Liver (tissue), 9 donors: ENCODE data around the gene CNTN3. TPM values are rescaled to one million over a fixed set of nuclear protein-coding genes. Genes with fewer than 3 reads are reported as not detected.

Experiments used
- DNase-seq: peaks from one replicate; pipeline ENCODE4 v3.0.0-alpha.2; 2017; ENCODE audit warnings: low spot score
- H3K27ac ChIP-seq, 2 donors: one replicate each; pipeline ENCODE4 v1.7.0; 2013; ENCODE audit warnings: inconsistent platforms in 2 of 2, low read length in 2 of 2, control low read depth in 1 of 2, low read depth in 1 of 2, mild to moderate bottlenecking in 1 of 2
- H3K27me3 ChIP-seq, 4 donors: one replicate each; pipeline versions ENCODE4 v1.6.1 to v1.7.0; 2013; ENCODE audit warnings: low read length in 3 of 4, inconsistent platforms in 1 of 4, mild to moderate bottlenecking in 1 of 4, moderate library complexity in 1 of 4; ENCODE audit not compliant: control insufficient read depth in 4 of 4, insufficient read depth in 4 of 4
- H3K36me3 ChIP-seq, 4 donors: one replicate each; pipeline versions ENCODE4 v1.6.1 to v1.7.0; 2013; ENCODE audit warnings: low read length in 3 of 4, mild to moderate bottlenecking in 3 of 4, low read depth in 1 of 4, moderate library complexity in 1 of 4; ENCODE audit not compliant: control insufficient read depth in 4 of 4, insufficient read depth in 3 of 4
- H3K4me1 ChIP-seq, 4 donors: one replicate each; pipeline versions ENCODE4 v1.6.1 to v1.7.0; 2013; ENCODE audit warnings: low read length in 3 of 4, mild to moderate bottlenecking in 3 of 4, moderate library complexity in 1 of 4; ENCODE audit not compliant: control insufficient read depth in 4 of 4, insufficient read depth in 4 of 4
- H3K4me3 ChIP-seq, 3 donors: one replicate each; pipeline versions ENCODE4 v1.6.1 to v1.7.0; 2013; ENCODE audit warnings: low read length in 3 of 3, control low read depth in 1 of 3, low read depth in 1 of 3, mild to moderate bottlenecking in 1 of 3
- H3K9ac ChIP-seq, 2 donors: one replicate each; pipeline ENCODE4 v1.7.0; 2013; ENCODE audit warnings: low read length in 2 of 2, mild to moderate bottlenecking in 2 of 2, moderate library complexity in 2 of 2, control low read depth in 1 of 2, low read depth in 1 of 2
- H3K9me3 ChIP-seq, 4 donors: one replicate each; pipeline versions ENCODE4 v1.6.1 to v1.7.0; 2013; ENCODE audit warnings: low read length in 3 of 4; ENCODE audit not compliant: control insufficient read depth in 4 of 4
- EGR1 ChIP-seq, 2 donors: IDR thresholded peaks; 2 replicates each; pipeline ENCODE4 v1.6.1; 2016 to 2018; ENCODE audit warnings: antibody characterized with exemption in 2 of 2, low read depth in 2 of 2
- GABPA ChIP-seq, 2 donors: IDR thresholded peaks in 1 of 2; conservative IDR thresholded peaks in 1 of 2; 2 replicates each; pipeline ENCODE4 v1.6.1; 2016; ENCODE audit warnings: antibody characterized with exemption in 2 of 2, mild to moderate bottlenecking in 1 of 2, moderate library complexity in 1 of 2
- JUND ChIP-seq, 2 donors: IDR thresholded peaks; 2 replicates each; pipeline ENCODE4 v1.6.1; 2016; ENCODE audit warnings: antibody characterized with exemption in 2 of 2
- NR2F2 ChIP-seq: IDR thresholded peaks from 2 replicates; pipeline ENCODE4 v1.6.1; 2016; ENCODE audit warnings: antibody characterized with exemption
- RAD21 ChIP-seq, 2 donors: IDR thresholded peaks; 2 replicates each; pipeline ENCODE4 v1.6.1; 2016; ENCODE audit warnings: antibody characterized with exemption in 2 of 2, mild to moderate bottlenecking in 2 of 2
- RXRA ChIP-seq, 2 donors: IDR thresholded peaks; 2 replicates each; pipeline ENCODE4 v1.6.1; 2017 to 2018; ENCODE audit warnings: antibody characterized with exemption in 2 of 2, mild to moderate bottlenecking in 1 of 2
- SP1 ChIP-seq: IDR thresholded peaks from 2 replicates; pipeline ENCODE4 v1.6.1; 2018; ENCODE audit warnings: antibody characterized with exemption, mild to moderate bottlenecking
- TAF1 ChIP-seq: conservative IDR thresholded peaks from 2 replicates; pipeline ENCODE4 v1.6.1; 2016; ENCODE audit warnings: antibody characterized with exemption, mild to moderate bottlenecking
- YY1 ChIP-seq: IDR thresholded peaks from 2 replicates; pipeline ENCODE4 v1.6.1; 2016; ENCODE audit warnings: antibody characterized with exemption, mild to moderate bottlenecking
- WGBS: extraction: QIAGEN DNeasy Blood & Tissue Kit; methylation state at CpG from one replicate; pipeline ENCODE4 v1.1.7; 2013; 5-methylcytosine and 5-hydroxymethylcytosine counted together
- polyA plus RNA-seq, 2 donors: library from polyadenylated mRNA; stranded (reverse) in 1 of 2; unstranded in 1 of 2; fragments of 200-250 nt in 1 of 2; fragments of >200 nt in 1 of 2; fragmentation: Nextera tagmentation in 1 of 2; extraction: Ambion mirVana in 1 of 2; gene quantifications; one replicate each; pipeline versions ENCODE4 v1.2.1 to v1.2.3, GENCODE V29; 2013 to 2015
- total RNA-seq, 2 donors: library from RNA; depleted of rRNA; stranded (reverse); fragments of >200 nt; gene quantifications; one replicate each; pipeline ENCODE4 v1.2.3, GENCODE V29; 2014
- TF ChIP-seq, protein P1 (sequence below): fragments of 150-350 bp; IDR thresholded peaks from 2 replicates; pipeline ENCODE4 v1.5.1; 2017; ENCODE audit warnings: improper control_type of control experiment, low read depth, low read length; ENCODE audit not compliant: missing input control
- TF ChIP-seq, protein P2 (sequence below): IDR thresholded peaks from 2 replicates; pipeline ENCODE4 v1.6.1; 2016; ENCODE audit warnings: antibody characterized with exemption
- donor health status: healthy.
- donor health status: healthy.
- donor health status: healthy.
- donor health status: healthy.
- donor health status: healthy.

Gene CNTN3
- total and polyA plus RNA-seq, 4 donors: 0.09 to 1.0 (median 0.81) TPM

DNA sequence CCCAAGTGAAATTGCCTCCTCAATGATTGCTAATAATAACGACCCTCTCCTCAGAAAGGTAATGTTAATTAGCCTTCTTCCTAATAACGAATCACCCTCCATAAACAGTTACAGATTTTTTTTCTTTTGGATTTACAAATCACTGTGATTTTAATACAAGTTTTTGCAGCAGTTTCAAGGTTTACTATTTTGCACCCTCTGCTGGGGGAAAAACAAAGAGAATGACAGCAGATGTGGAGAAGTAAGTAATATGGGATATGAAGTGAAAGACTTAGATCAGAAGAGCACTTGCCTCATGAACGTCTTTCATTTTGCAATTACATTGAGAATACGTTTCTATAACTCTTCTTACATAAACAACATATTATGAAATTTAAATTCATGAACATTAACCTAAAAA lies 16.1 kb upstream of the CNTN3 start:
- WGBS: 30% methylated on average over 4 of the region's 4 CpGs
- Histone ChIP-seq H3K4me1 (peaks cover 0 to 7% (median 0%) of the 10 kb centered on the region in 4 donors), H3K36me3 (no peaks in the 10 kb centered on the region), H3K9me3 (no peaks in the 10 kb centered on the region), H3K9ac (no peak overlapping the region), H3K27me3 (no peaks in the 10 kb centered on the region), H3K4me3 (no peak overlapping the region), H3K27ac (no peak overlapping the region)
- no peak for DNase-seq
- TF ChIP-seq RAD21 (IDR thresholded peaks at IDR 0.05) (peak; percentile 81 to 85), RXRA (IDR thresholded peaks at IDR 0.05) (no peak), EGR1 (IDR thresholded peaks at IDR 0.05; ENCODE audit: low read depth in 2 of 2) (no peak)
- TF ChIP-seq, protein P1, sequence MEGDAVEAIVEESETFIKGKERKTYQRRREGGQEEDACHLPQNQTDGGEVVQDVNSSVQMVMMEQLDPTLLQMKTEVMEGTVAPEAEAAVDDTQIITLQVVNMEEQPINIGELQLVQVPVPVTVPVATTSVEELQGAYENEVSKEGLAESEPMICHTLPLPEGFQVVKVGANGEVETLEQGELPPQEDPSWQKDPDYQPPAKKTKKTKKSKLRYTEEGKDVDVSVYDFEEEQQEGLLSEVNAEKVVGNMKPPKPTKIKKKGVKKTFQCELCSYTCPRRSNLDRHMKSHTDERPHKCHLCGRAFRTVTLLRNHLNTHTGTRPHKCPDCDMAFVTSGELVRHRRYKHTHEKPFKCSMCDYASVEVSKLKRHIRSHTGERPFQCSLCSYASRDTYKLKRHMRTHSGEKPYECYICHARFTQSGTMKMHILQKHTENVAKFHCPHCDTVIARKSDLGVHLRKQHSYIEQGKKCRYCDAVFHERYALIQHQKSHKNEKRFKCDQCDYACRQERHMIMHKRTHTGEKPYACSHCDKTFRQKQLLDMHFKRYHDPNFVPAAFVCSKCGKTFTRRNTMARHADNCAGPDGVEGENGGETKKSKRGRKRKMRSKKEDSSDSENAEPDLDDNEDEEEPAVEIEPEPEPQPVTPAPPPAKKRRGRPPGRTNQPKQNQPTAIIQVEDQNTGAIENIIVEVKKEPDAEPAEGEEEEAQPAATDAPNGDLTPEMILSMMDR: peak; percentile 53

DNA sequence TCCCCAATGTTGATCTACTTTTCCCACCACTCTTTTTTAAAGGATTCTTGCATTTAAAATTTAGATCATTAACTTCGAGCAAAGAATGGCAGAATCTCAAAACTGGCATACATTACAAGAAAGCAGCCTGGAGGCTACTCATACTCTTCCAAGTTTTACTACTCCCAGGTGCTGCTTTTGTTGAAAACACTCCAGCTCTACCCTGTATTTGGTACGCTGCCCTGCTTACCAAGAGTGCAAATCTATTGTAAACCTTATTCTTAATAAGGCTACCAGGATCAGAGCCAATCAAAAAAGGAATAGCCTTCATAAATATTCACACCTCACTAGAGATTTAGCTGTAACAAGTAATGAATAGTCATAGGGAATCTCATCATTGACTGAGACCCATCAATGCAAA lies 11.6 kb upstream of the CNTN3 start:
- no peak overlapping the region for H3K4me3 ChIP-seq
- no peaks in the 10 kb centered on the region for H3K27me3 ChIP-seq
- no peak overlapping the region for H3K9ac ChIP-seq
- no peak overlapping the region for H3K27ac ChIP-seq
- no peak for DNase-seq
- no peaks in the 10 kb centered on the region for H3K9me3 ChIP-seq
- TF ChIP-seq YY1 (no peak), JUND (IDR thresholded peaks at IDR 0.05) (no peak)
- TF ChIP-seq, protein P2, sequence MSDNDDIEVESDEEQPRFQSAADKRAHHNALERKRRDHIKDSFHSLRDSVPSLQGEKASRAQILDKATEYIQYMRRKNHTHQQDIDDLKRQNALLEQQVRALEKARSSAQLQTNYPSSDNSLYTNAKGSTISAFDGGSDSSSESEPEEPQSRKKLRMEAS: no peak
- H3K4me1 ChIP-seq: no peaks in the 10 kb centered on the region
- 84% methylated on average over 2 of the region's 2 CpGs for whole genome bisulfite sequencing
- H3K36me3 ChIP-seq: no peaks in the 10 kb centered on the region

DNA sequence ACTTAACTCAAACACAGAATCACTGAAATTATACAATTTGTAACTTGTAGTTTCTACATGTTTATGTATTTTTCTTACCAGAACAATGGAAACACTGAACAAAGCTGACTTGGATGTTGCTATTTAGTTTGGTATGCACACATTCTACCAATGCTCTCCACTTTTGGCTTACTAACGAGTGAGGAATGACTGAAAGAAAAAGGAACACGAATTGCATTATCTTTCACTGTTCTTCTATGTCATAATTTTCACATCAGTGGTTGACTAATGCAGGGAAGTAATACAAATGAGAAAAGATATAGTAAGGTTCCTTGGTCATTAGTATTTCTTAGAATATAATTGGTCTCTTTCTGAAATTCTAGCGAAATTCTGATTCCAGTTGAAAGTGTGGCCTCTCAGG lies 9.8 kb upstream of the CNTN3 start:
- H3K4me3 ChIP-seq: no peak overlapping the region
- no peaks in the 10 kb centered on the region for H3K27me3 ChIP-seq
- no peaks in the 10 kb centered on the region for H3K9me3 ChIP-seq
- no peak overlapping the region for H3K9ac ChIP-seq
- 87% methylated on average over 3 of the region's 3 CpGs for WGBS
- no peaks in the 10 kb centered on the region for H3K4me1 ChIP-seq
- DNase-seq: no peak
- TF ChIP-seq RAD21 (IDR thresholded peaks at IDR 0.05): no peak
- TF ChIP-seq TAF1: no peak
- no peak for TF ChIP-seq YY1
- H3K36me3 ChIP-seq: no peaks in the 10 kb centered on the region
- no peak overlapping the region for H3K27ac ChIP-seq

DNA sequence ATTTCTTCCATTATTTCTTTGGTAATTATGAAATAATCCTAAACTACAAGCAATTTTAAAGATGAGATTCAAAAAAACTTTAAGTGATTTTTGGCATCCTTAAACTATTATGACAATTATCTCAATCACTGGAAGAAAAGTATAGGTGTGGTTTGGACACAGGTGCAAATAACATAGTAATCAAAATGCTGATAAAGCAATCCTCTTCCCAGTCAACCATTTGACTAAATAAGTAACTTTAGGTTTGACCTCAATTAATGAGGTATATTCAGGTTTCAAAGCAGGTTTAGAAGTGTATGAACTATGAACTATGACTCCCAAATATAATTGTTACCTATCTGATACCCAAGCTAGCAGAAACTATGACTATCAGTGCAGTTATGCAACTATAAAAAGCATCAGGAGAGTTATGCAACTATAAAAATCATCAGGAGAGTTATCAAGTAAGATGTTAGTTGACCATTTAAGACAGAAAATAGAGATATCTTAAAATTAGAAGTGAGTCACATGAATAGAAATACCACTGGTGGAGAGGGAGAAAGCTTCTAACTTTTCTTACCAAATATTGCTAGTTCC lies 8.9 kb upstream of the CNTN3 start:
- H3K27me3 ChIP-seq: no peaks in the 10 kb centered on the region
- no peaks in the 10 kb centered on the region for H3K9me3 ChIP-seq
- TF ChIP-seq, protein P1: no peak
- TF ChIP-seq YY1 (no peak), NR2F2 (no peak), RXRA (IDR thresholded peaks at IDR 0.05) (no peak), GABPA (IDR thresholded peaks at IDR 0.05 in 1 of 2, conservative IDR thresholded peaks at IDR 0.05 in 1 of 2) (no peak), RAD21 (IDR thresholded peaks at IDR 0.05) (no peak), SP1 (no peak), EGR1 (IDR thresholded peaks at IDR 0.05; ENCODE audit: low read depth in 2 of 2) (no peak)
- TF ChIP-seq, protein P2: no peak
- no peaks in the 10 kb centered on the region for H3K4me1 ChIP-seq
- no peaks in the 10 kb centered on the region for H3K36me3 ChIP-seq
- no peak for DNase-seq
- no peak overlapping the region for H3K27ac ChIP-seq
- H3K4me3 ChIP-seq: no peak overlapping the region
- no peak overlapping the region for H3K9ac ChIP-seq
